ENCODE measurements around the gene SDC1.

The SDC1 gene

DNA sequence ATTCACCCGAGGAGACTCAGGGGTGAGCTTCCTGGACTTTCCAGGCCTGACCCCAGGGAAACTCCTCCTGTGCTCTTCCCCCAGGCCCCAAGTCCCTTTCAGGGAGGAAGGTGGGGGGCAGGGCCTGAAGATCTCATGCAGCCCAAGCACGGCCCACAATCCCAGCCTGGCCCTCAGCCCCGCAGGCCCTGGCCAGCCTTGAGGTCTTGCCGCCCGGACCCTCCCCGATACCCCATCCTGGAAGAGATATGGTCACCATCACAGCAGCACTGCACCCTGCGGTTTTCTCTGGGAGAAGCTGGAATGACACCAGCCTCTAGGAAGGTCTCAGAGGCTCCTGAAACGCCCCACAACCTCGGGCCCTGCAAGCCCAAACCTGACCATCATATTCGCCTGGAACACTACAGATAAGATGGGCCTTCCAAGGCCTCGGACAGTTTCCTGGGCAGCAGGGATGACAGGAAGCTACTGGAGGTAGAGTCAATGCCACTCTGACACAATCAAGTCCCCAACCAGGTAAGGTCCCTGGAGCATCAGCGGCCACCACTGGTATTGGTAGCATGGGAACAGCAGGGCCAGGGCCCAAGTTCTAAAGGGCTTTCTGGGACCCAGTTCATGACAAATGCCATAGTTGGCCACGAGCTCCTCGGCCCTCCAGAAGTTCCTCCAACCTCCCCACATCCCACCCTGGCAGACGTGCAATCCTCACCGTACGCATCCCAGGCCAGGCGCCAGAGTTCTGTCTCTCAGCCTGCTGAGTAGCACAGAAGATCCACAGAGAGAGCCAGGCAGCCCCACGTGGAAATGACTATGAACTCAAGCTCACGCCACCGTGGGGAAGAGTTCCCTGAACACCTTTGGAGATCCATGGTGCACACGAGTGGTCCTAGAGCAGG is 8.6 kb downstream of the SDC1 start:
- H3K4me3 ChIP-seq (ENCODE audit: low read length), result no peak overlapping the region
- no peaks in the 10 kb centered on the region for H3K4me1 ChIP-seq (ENCODE audit: control insufficient read depth, insufficient read depth, low read length)
- no peak overlapping the region for H3K9ac ChIP-seq (ENCODE audit: low read length)
- H3K27me3 ChIP-seq (ENCODE audit: control insufficient read depth, insufficient read depth, low read length), result no peaks in the 10 kb centered on the region
- H3K36me3 ChIP-seq (ENCODE audit: control insufficient read depth, insufficient read depth, low read length), result no peaks in the 10 kb centered on the region
- no peak overlapping the region for H3K27ac ChIP-seq (ENCODE audit: low read depth, low read length)

- Histone ChIP-seq H3K27ac (ENCODE audit: low read depth, low read length) (no peak overlapping the region), H3K9ac (ENCODE audit: low read length) (no peak overlapping the region), H3K4me1 (ENCODE audit: control insufficient read depth, insufficient read depth, low read length) (no peaks in the 10 kb centered on the region), H3K4me3 (ENCODE audit: low read length) (no peak overlapping the region), H3K27me3 (ENCODE audit: control insufficient read depth, insufficient read depth, low read length) (no peaks in the 10 kb centered on the region), H3K36me3 (ENCODE audit: control insufficient read depth, insufficient read depth, low read length) (no peaks in the 10 kb centered on the region)
Measured at GRCh38 chr2:20215183-20216040, 9.5 kb downstream of the SDC1 start.

DNA sequence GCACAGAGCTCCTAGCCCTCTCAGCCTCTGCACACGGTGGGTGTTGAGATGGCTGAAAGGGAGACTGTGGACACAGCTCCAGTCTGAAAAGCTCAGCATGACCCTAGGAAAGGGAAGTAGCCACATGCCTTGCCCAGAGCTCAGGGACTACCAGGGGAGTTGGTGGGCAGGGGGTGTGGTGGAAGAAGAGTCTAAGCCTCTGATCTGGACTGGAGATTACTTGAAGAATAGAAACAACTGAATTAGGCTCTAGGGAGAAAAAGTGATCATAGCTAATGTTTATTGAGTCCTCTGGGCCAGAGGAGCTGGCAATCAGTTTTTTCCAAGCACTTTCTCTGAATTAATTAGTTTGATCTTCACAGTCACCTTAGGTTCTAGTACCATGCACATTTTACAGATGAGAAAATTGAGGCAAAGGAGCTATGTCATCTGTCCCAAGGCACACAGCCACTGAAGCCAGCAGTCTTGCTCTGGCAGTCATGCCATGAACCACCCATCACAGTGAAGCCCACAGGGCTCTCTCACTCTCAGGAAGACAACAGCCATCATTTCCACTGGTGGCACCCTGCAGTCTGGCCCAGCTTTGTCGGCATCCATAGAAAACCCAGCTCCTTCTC is 10.3 kb downstream of the SDC1 start:
- Histone ChIP-seq H3K4me3 (ENCODE audit: low read length) (no peak overlapping the region), H3K27ac (ENCODE audit: low read depth, low read length) (no peak overlapping the region), H3K36me3 (ENCODE audit: control insufficient read depth, insufficient read depth, low read length) (no peaks in the 10 kb centered on the region), H3K9ac (ENCODE audit: low read length) (no peak overlapping the region), H3K4me1 (ENCODE audit: control insufficient read depth, insufficient read depth, low read length) (no peaks in the 10 kb centered on the region), H3K27me3 (ENCODE audit: control insufficient read depth, insufficient read depth, low read length) (no peaks in the 10 kb centered on the region)

DNA sequence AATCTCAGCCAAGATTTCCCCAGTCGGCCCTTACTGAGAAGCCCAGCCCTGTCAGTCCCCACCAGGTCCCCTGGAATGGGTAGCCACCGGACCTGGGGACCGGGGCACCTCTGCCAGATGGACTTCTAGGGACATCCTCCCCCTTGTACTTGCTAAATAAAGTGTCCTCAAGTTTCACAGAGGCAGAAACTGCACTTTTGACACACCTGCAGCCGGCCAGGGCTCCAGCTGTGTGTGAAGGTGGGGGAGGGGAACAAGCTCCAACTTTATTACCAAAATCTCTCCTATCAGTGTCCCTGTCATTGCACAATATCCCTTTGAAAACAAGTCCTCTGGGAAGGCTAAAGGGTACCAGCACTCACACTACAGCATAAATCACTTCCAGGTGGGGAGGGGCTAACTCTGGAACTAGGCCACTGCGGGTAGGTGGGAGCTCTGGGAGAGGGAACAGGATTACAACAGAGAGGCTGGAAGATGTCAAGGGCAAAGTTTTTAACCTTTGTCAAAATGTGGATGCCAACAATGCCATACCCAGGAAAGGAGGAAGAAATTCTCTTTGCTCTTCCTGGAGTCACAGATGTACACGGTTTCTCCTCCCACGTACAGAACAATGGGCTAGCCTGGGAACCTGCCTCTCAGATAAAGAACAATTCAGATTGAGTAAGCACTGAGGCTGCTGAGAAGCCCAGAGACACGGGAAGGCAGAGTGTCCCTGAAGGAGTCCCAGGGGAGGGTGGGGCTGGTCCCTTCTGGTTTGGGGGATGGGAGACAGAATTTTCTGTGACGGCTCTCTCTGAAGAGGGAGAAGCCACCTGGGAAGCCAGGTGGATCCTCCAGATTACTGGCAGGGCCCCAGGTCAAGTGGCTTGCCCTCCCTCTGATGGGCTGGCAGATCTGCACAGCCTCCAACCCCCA is 11.0 kb downstream of the SDC1 start:
- Histone ChIP-seq H3K27ac (ENCODE audit: low read depth, low read length) (no peak overlapping the region), H3K27me3 (ENCODE audit: control insufficient read depth, insufficient read depth, low read length) (no peaks in the 10 kb centered on the region), H3K36me3 (ENCODE audit: control insufficient read depth, insufficient read depth, low read length) (no peaks in the 10 kb centered on the region), H3K4me3 (ENCODE audit: low read length) (no peak overlapping the region), H3K9ac (ENCODE audit: low read length) (no peak overlapping the region), H3K4me1 (ENCODE audit: control insufficient read depth, insufficient read depth, low read length) (no peaks in the 10 kb centered on the region)

DNA sequence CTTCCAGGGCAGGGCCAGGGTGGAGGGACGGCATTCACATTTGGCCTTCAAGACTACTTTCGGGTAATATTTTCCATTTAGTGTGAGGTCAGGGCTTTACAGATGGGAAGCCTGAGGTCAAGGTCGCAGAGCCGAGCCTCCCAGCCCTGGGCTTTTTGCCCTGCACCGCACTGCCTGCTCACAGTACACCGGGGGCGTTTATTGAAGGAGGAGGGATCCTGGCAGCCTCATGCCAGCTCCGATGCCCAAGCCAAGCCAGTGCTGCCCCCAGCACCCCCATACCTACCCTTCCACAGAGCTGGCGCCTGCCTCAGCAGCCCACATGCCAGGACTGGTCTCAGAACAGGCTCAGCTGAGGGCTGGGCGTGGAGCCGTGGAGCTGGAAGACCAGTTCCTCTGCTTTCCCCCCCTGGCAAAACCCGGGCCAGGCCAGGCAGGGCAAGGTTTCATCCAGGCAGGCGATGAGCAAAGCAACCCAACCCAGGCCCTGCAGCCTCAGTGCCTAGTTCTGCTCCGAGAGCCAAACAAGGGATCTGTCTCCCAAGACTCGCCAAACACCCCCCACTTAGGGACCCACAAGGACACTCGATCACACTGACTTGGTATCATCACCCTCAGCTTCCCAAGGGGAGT is 11.9 kb downstream of the SDC1 start:
- H3K36me3 ChIP-seq (ENCODE audit: control insufficient read depth, insufficient read depth, low read length), result no peaks in the 10 kb centered on the region
- no peak overlapping the region for H3K9ac ChIP-seq (ENCODE audit: low read length)
- H3K4me3 ChIP-seq (ENCODE audit: low read length), result no peak overlapping the region
- no peak overlapping the region for H3K27ac ChIP-seq (ENCODE audit: low read depth, low read length)
- H3K27me3 ChIP-seq (ENCODE audit: control insufficient read depth, insufficient read depth, low read length), result no peaks in the 10 kb centered on the region
- H3K4me1 ChIP-seq (ENCODE audit: control insufficient read depth, insufficient read depth, low read length), result no peaks in the 10 kb centered on the region

- H3K4me3 ChIP-seq (ENCODE audit: low read length), result no peak overlapping the region
- H3K4me1 ChIP-seq (ENCODE audit: control insufficient read depth, insufficient read depth, low read length), result no peaks in the 10 kb centered on the region
- H3K9ac ChIP-seq (ENCODE audit: low read length), result no peak overlapping the region
- no peaks in the 10 kb centered on the region for H3K36me3 ChIP-seq (ENCODE audit: control insufficient read depth, insufficient read depth, low read length)
- H3K27ac ChIP-seq (ENCODE audit: low read depth, low read length), result no peak overlapping the region
- H3K27me3 ChIP-seq (ENCODE audit: control insufficient read depth, insufficient read depth, low read length), result no peaks in the 10 kb centered on the region
Measured at GRCh38 chr2:20212459-20212870, 12.5 kb downstream of the SDC1 start.

GRCh38 chr2:20211860-20212458 is 13.0 kb downstream of the SDC1 start:
- no peak overlapping the region for H3K4me3 ChIP-seq (ENCODE audit: low read length)
- H3K27ac ChIP-seq (ENCODE audit: low read depth, low read length), result no peak overlapping the region
- H3K27me3 ChIP-seq (ENCODE audit: control insufficient read depth, insufficient read depth, low read length), result no peaks in the 10 kb centered on the region
- H3K36me3 ChIP-seq (ENCODE audit: control insufficient read depth, insufficient read depth, low read length), result no peaks in the 10 kb centered on the region
- H3K9ac ChIP-seq (ENCODE audit: low read length), result no peak overlapping the region
- H3K4me1 ChIP-seq (ENCODE audit: control insufficient read depth, insufficient read depth, low read length), result no peaks in the 10 kb centered on the region

DNA sequence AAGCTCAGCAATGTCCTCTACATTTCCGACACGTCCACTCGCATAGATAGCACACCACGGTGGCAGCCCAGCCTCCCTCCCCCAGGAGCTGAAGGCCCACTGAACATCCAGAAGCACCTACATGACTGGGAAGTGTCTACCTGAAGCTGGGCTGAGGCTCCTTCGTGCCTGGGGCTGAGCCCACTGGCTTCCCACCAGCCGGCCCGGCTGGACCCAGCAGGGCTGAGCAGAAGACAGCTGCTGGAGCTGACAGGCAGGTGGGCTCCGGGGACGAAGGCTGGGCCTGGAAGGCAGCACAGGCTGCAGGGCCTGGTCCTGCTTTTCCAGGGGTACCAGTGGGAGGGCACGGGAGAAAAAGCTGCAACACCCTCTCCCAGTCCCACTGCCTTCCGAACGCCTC is 13.5 kb downstream of the SDC1 start:
- no peaks in the 10 kb centered on the region for H3K27me3 ChIP-seq (ENCODE audit: control insufficient read depth, insufficient read depth, low read length)
- no peaks in the 10 kb centered on the region for H3K4me1 ChIP-seq (ENCODE audit: control insufficient read depth, insufficient read depth, low read length)
- no peak overlapping the region for H3K4me3 ChIP-seq (ENCODE audit: low read length)
- no peak overlapping the region for H3K27ac ChIP-seq (ENCODE audit: low read depth, low read length)
- no peaks in the 10 kb centered on the region for H3K36me3 ChIP-seq (ENCODE audit: control insufficient read depth, insufficient read depth, low read length)
- H3K9ac ChIP-seq (ENCODE audit: low read length), result no peak overlapping the region

DNA sequence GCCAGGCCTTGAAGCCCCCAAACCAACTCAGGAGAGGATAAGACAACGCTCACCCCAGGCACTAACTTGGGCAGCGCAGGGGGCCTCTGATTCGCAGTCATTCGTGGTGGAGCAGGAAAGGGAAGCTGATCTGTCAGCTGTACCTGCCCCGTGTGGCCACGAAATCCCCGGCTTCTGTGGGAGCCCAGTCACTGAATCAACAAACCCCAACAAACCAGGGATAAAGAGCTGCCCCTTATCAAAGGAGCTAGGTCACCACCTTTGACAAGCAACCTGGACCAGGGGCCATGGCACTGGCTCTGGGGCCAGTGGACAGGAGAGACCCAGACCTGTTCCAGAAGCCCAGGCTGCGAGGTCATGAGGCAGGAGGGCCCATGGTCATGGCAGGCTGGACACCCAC is 14.5 kb downstream of the SDC1 start:
- Histone ChIP-seq H3K27me3 (ENCODE audit: control insufficient read depth, insufficient read depth, low read length) (no peaks in the 10 kb centered on the region), H3K4me3 (ENCODE audit: low read length) (no peak overlapping the region), H3K27ac (ENCODE audit: low read depth, low read length) (no peak overlapping the region), H3K36me3 (ENCODE audit: control insufficient read depth, insufficient read depth, low read length) (no peaks in the 10 kb centered on the region), H3K9ac (ENCODE audit: low read length) (no peak overlapping the region), H3K4me1 (ENCODE audit: control insufficient read depth, insufficient read depth, low read length) (no peaks in the 10 kb centered on the region)

DNA sequence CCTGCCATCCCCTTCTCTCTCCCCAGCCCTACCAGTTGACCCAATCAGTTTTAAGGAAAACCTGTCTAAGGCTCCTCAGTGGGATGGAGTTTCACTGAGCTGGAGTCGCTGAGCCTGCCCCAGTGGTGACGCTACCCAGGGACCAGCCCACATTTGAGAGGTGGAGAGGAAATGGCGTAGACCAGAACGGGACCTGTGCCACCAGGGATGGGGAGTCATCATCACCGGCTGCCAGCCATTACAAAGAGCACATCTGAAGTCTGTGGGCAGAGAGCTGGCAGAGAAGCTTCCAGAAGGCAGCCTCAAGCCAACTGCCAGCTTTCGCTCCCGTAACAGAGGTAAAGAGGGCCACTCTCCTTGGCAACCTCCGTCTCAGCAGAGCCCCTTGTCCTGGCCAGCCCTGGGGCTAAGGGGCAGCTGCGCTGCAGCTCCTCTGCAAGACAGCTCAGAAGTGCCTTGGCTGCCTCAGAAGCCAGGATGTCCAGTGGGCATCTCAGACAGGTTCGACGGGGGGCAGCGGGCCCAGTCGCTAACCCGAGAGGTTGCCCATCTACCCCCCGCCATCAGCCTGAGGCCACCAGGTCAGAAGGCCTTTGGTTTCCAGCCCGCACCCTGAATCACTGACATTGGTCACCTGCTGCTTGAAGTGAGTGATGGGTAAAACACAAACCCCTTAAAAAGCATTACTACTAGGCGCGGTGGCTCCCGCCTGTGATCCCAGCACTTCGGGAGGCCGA is 15.4 kb downstream of the SDC1 start:
- no peaks in the 10 kb centered on the region for H3K4me1 ChIP-seq (ENCODE audit: control insufficient read depth, insufficient read depth, low read length)
- H3K4me3 ChIP-seq (ENCODE audit: low read length), result no peak overlapping the region
- no peaks in the 10 kb centered on the region for H3K36me3 ChIP-seq (ENCODE audit: control insufficient read depth, insufficient read depth, low read length)
- no peak overlapping the region for H3K27ac ChIP-seq (ENCODE audit: low read depth, low read length)
- no peaks in the 10 kb centered on the region for H3K27me3 ChIP-seq (ENCODE audit: control insufficient read depth, insufficient read depth, low read length)
- H3K9ac ChIP-seq (ENCODE audit: low read length), result no peak overlapping the region

DNA sequence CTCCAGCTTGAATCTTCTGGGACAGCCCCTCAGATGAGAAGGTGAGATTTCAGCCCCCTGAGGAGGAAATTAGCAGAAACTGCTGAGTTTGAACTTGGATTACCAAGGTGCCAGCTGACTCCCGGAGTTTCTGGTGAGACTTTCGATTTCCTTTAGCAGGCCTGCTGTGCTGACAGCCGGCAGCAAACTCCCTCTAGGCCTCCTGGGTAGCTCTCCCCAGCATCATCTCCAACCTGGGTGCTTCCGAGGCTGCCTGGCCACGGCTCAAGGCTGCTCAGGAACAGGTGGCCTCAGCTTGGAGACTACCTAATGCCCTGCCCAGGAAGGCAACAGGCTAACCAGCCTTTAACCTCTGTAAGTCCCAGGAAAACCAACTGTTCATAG is 16.5 kb downstream of the SDC1 start:
- H3K9ac ChIP-seq (ENCODE audit: low read length), result no peak overlapping the region
- H3K4me1 ChIP-seq (ENCODE audit: control insufficient read depth, insufficient read depth, low read length), result no peaks in the 10 kb centered on the region
- no peak overlapping the region for H3K4me3 ChIP-seq (ENCODE audit: low read length)
- H3K36me3 ChIP-seq (ENCODE audit: control insufficient read depth, insufficient read depth, low read length), result peaks cover 2% of the 10 kb centered on the region
- H3K27me3 ChIP-seq (ENCODE audit: control insufficient read depth, insufficient read depth, low read length), result no peaks in the 10 kb centered on the region
- no peak overlapping the region for H3K27ac ChIP-seq (ENCODE audit: low read depth, low read length)
